Vagina (tissue), 2 donors: ENCODE measurements around the gene FOXR1.
A peak's percentile ranks its signal among the peaks of the same experiment; 100 is the strongest.

Experiments
- POLR2A ChIP-seq, 2 donors: fragments of 450-650 bp; IDR thresholded peaks; one replicate each; pipeline ENCODE4 v1.6.1; 2017; ENCODE audit warnings: antibody characterized with exemption in 2 of 2, mild to moderate bottlenecking in 2 of 2, moderate library complexity in 2 of 2
- POLR2AphosphoS5 ChIP-seq, 2 donors: sonication (generic); formaldehyde crosslinking; IDR thresholded peaks; one replicate each; pipeline ENCODE4 v1.9.0; 2017; ENCODE audit warnings: antibody characterized with exemption in 2 of 2, mild to moderate bottlenecking in 2 of 2, low read depth in 1 of 2; ENCODE audit not compliant: insufficient read depth in 1 of 2
- TF ChIP-seq, protein P1 (sequence below), 3 experiments: fragments of 450-650 bp in 2 of 3; fragments of 200-600 bp in 1 of 3; sonication (generic) in 1 of 3; IDR thresholded peaks; one replicate each; pipeline ENCODE4 v1.5.1; 2017 to 2019; ENCODE audit warnings: antibody characterized with exemption in 3 of 3, mild to moderate bottlenecking in 2 of 3, moderate library complexity in 2 of 3

DNA sequence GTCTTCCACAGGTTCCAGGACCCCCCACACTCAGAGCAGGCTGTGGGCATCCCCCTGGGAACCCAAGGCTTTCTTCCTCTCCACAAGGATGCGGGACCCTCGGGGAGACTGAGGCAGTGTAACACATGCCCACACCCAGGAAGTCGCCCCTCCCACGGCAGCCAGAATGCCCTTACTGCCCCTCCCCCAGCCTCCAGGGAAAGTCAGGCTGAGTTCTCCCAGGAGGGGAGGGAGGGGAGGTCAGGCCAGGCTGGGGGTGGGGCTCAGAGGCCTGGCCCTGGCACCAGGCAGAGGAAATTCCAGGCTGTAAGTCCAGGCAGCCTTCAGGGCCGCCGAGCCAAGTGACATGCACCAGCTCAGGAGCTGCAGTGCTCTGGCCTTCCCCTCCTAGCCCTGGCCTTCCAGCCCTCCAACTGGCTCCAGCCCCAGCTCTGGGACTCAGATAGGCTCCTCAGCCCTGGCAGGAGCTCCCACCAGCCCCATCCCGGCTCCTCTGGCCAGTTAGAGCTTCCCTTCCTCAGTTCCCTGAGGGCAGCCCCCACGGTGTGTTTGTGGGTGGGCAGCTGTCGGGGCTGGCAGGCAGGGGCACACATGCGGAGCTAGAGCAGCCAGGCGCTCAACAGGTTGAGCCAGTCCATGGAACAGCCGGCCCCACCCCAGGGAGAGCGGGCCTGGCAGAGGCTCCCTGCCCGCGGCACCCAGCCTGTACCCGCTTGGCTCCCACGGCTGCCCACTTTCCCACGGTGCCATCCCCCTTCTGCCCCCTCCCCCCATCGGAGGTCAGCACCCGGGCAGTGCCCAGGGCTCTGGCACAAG is 49.4 kb upstream of the FOXR1 start:
- TF ChIP-seq, protein P1, sequence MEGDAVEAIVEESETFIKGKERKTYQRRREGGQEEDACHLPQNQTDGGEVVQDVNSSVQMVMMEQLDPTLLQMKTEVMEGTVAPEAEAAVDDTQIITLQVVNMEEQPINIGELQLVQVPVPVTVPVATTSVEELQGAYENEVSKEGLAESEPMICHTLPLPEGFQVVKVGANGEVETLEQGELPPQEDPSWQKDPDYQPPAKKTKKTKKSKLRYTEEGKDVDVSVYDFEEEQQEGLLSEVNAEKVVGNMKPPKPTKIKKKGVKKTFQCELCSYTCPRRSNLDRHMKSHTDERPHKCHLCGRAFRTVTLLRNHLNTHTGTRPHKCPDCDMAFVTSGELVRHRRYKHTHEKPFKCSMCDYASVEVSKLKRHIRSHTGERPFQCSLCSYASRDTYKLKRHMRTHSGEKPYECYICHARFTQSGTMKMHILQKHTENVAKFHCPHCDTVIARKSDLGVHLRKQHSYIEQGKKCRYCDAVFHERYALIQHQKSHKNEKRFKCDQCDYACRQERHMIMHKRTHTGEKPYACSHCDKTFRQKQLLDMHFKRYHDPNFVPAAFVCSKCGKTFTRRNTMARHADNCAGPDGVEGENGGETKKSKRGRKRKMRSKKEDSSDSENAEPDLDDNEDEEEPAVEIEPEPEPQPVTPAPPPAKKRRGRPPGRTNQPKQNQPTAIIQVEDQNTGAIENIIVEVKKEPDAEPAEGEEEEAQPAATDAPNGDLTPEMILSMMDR (IDR thresholded peaks at IDR 0.05): no peak
- peak; percentile 75 to 82 for TF ChIP-seq POLR2AphosphoS5 (IDR thresholded peaks at IDR 0.05; ENCODE audit: insufficient read depth in 1 of 2, low read depth in 1 of 2)
- no peak for TF ChIP-seq POLR2A (IDR thresholded peaks at IDR 0.05)
